Neuronal stem cell (in vitro differentiated cells): ENCODE measurements around the gene ZNF644.
"Not testable (repeated sequence)": the region's sequence is repeated elsewhere in the genome, so short reads cannot be mapped to it uniquely, and the experiment has no call there.

Experiments used
- DNase-seq: peaks from one replicate; pipeline ENCODE4 v3.0.0-alpha.2; 2013; ENCODE audit warnings: low spot score
- H2AFZ ChIP-seq: one replicate; pipeline ENCODE4 v1.6.1; 2013; ENCODE audit warnings: mild to moderate bottlenecking, low read length, inconsistent platforms
- H2AK5ac ChIP-seq: 2 replicates; pipeline ENCODE4 v1.6.1; 2013; ENCODE audit warnings: low read depth, mild to moderate bottlenecking, inconsistent platforms, low read length, moderate library complexity, mixed read lengths
- H2BK120ac ChIP-seq: 2 replicates; pipeline ENCODE4 v1.6.1; 2013; ENCODE audit warnings: low read depth, mild to moderate bottlenecking, inconsistent platforms, low read length, moderate library complexity, mixed read lengths
- H2BK12ac ChIP-seq: one replicate; pipeline ENCODE4 v1.6.1; 2013; ENCODE audit warnings: low read length, inconsistent platforms
- H2BK15ac ChIP-seq: 2 replicates; pipeline ENCODE4 v1.6.1; 2013; ENCODE audit warnings: mild to moderate bottlenecking, low read length, inconsistent platforms, mixed read lengths
- H2BK5ac ChIP-seq: one replicate; pipeline ENCODE4 v1.6.1; 2013; ENCODE audit warnings: inconsistent platforms, mild to moderate bottlenecking, low read length, moderate library complexity
- H3K14ac ChIP-seq: one replicate; pipeline ENCODE4 v1.6.1; 2013; ENCODE audit warnings: low read length, inconsistent platforms
- H3K18ac ChIP-seq: 2 replicates; pipeline ENCODE4 v1.6.1; 2013; ENCODE audit warnings: low read length, inconsistent platforms
- H3K23ac ChIP-seq: 2 replicates; pipeline ENCODE4 v1.6.1; 2013; ENCODE audit warnings: low read depth, mild to moderate bottlenecking, mixed read lengths, low read length, inconsistent platforms; ENCODE audit not compliant: poor library complexity
- H3K27ac ChIP-seq: replicated peaks from 3 replicates; pipeline ENCODE4 v1.5.1; 2013; ENCODE audit warnings: low read length, inconsistent platforms
- H3K27me3 ChIP-seq, 3 experiments: 2 replicates each; pipeline ENCODE4 v1.6.1; 2013; ENCODE audit warnings: low read length in 3 of 3, mild to moderate bottlenecking in 2 of 3, inconsistent platforms in 1 of 3, low read depth in 1 of 3, mixed read lengths in 1 of 3, moderate library complexity in 1 of 3; ENCODE audit not compliant: control insufficient read depth in 3 of 3, insufficient read depth in 3 of 3
- H3K36me3 ChIP-seq, 2 donors: replicated peaks in 1 of 2; 2 replicates each; pipeline ENCODE4 v1.6.1; 2013; ENCODE audit warnings: low read length in 2 of 2; ENCODE audit not compliant: control insufficient read depth in 2 of 2, insufficient read depth in 2 of 2
- H3K4ac ChIP-seq: 2 replicates; pipeline ENCODE4 v1.6.1; 2013; ENCODE audit warnings: inconsistent platforms, mild to moderate bottlenecking, low read length, moderate library complexity
- H3K4me1 ChIP-seq, 2 donors: 1 replicate in 1 of 2; 2 replicates in 1 of 2; pipeline ENCODE4 v1.6.1; 2013; ENCODE audit warnings: low read length in 2 of 2, low read depth in 1 of 2; ENCODE audit not compliant: control insufficient read depth in 2 of 2, insufficient read depth in 1 of 2
- H3K4me2 ChIP-seq: one replicate; pipeline ENCODE4 v1.6.1; 2013; ENCODE audit warnings: mild to moderate bottlenecking, low read length, inconsistent platforms; ENCODE audit not compliant: insufficient read depth, poor library complexity, severe bottlenecking
- H3K4me3 ChIP-seq, 2 donors: 2 replicates each; pipeline ENCODE4 v1.5.1; 2013; ENCODE audit warnings: low read length in 2 of 2, mild to moderate bottlenecking in 2 of 2, inconsistent platforms in 1 of 2, moderate library complexity in 1 of 2
- H3K79me1 ChIP-seq: one replicate; pipeline ENCODE4 v1.6.1; 2013; ENCODE audit warnings: low read depth, mild to moderate bottlenecking, inconsistent platforms, low read length, moderate library complexity
- H3K9ac ChIP-seq: one replicate; pipeline ENCODE4 v1.6.1; 2013; ENCODE audit warnings: mild to moderate bottlenecking, low read depth, low read length, inconsistent platforms; ENCODE audit not compliant: poor library complexity
- H3K9me3 ChIP-seq, 2 donors: replicated peaks in 1 of 2; 2 replicates each; pipeline versions ENCODE3 to v1.6.1; 2013; ENCODE audit warnings: low read length in 2 of 2, mild to moderate bottlenecking in 2 of 2, inconsistent platforms in 1 of 2, low read depth in 1 of 2, mixed read lengths in 1 of 2, moderate library complexity in 1 of 2; ENCODE audit not compliant: control insufficient read depth in 2 of 2, insufficient read depth in 1 of 2
- H4K8ac ChIP-seq: one replicate; pipeline ENCODE4 v1.6.1; 2013; ENCODE audit warnings: low read depth, mild to moderate bottlenecking, inconsistent platforms, low read length, moderate library complexity
- H4K91ac ChIP-seq: one replicate; pipeline ENCODE4 v1.6.1; 2013; ENCODE audit warnings: low read length, low read depth, mild to moderate bottlenecking, inconsistent platforms; ENCODE audit not compliant: poor library complexity
- WGBS, 2 donors: extraction: QIAGEN DNeasy Blood & Tissue Kit; methylation state at CpG; one replicate each; pipeline ENCODE4 v1.1.7; 2013; ENCODE audit warnings: missing lambda C conversion rate in 2 of 2, mixed read lengths in 1 of 2; ENCODE audit not compliant: insufficient read length in 2 of 2, insufficient replicate concordance in 1 of 2; ENCODE audit errors: extremely low coverage in 2 of 2; 5-methylcytosine and 5-hydroxymethylcytosine counted together

Gene ZNF644

GRCh38 chr1:90928231-90928630 lies 93.6 kb downstream of the ZNF644 start:
- H4K91ac ChIP-seq, H3K9me3 ChIP-seq, H3K18ac ChIP-seq, H3K14ac ChIP-seq, H3K27me3 ChIP-seq, H2AK5ac ChIP-seq, H2BK5ac ChIP-seq, H4K8ac ChIP-seq, H2BK15ac ChIP-seq, H3K4me3 ChIP-seq, H3K4me2 ChIP-seq, DNase-seq, H3K27ac ChIP-seq, H3K4ac ChIP-seq, H2BK12ac ChIP-seq, H3K9ac ChIP-seq, H2BK120ac ChIP-seq, H3K79me1 ChIP-seq, H3K23ac ChIP-seq, H2AFZ ChIP-seq: not testable (repeated sequence)
- H3K36me3 ChIP-seq = peaks cover 0 to 22% of the 10 kb centered on the region in 2 donors
- peaks cover 2 to 11% of the 10 kb centered on the region in 2 donors for H3K4me1 ChIP-seq
- WGBS, 2 donors = no CpG with 5 or more reads among the region's 8 CpGs

GRCh38 chr1:90927674-90928073 lies 94.2 kb downstream of the ZNF644 start:
- H3K36me3 ChIP-seq = peaks cover 0 to 16% of the 10 kb centered on the region in 2 donors
- not testable (repeated sequence) for H3K4ac ChIP-seq, H3K27me3 ChIP-seq, H2BK120ac ChIP-seq, H2BK5ac ChIP-seq, H3K27ac ChIP-seq, H3K23ac ChIP-seq, H3K79me1 ChIP-seq, H2AK5ac ChIP-seq, H2AFZ ChIP-seq, DNase-seq, H3K4me3 ChIP-seq, H3K9ac ChIP-seq, H3K9me3 ChIP-seq, H2BK12ac ChIP-seq, H3K4me2 ChIP-seq, H4K91ac ChIP-seq, H3K14ac ChIP-seq, H2BK15ac ChIP-seq, H3K18ac ChIP-seq, H4K8ac ChIP-seq
- WGBS, 2 donors = no CpG with 5 or more reads among the region's 5 CpGs
- peaks cover 2 to 11% of the 10 kb centered on the region in 2 donors for H3K4me1 ChIP-seq

- Histone ChIP-seq H2BK5ac (no peak overlapping the region), H3K4ac (no peak overlapping the region), H2AK5ac (no peak overlapping the region), H3K14ac (no peak overlapping the region), H2BK12ac (no peak overlapping the region), H2AFZ (no peak overlapping the region), H3K18ac (no peak overlapping the region), H3K4me3 (no peak overlapping the region), H3K9me3 (peaks cover 0 to 3% of the 10 kb centered on the region in 2 donors), H3K9ac (no peak overlapping the region), H3K4me1 (peaks cover 2 to 11% of the 10 kb centered on the region in 2 donors), H4K91ac (no peak overlapping the region), H3K79me1 (no peaks in the 10 kb centered on the region), H2BK15ac (no peak overlapping the region), H3K23ac (no peak overlapping the region), H3K27ac (no peak overlapping the region), H3K36me3 (peaks cover 2 to 14% of the 10 kb centered on the region in 2 donors), H3K27me3 (no peaks in the 10 kb centered on the region), H2BK120ac (no peak overlapping the region), H4K8ac (no peak overlapping the region), H3K4me2 (no peak overlapping the region)
- WGBS, 2 donors = no CpG with 5 or more reads among the region's 3 CpGs
- no peak for DNase-seq
Measured at GRCh38 chr1:90926971-90927370, 94.9 kb downstream of the ZNF644 start.

GRCh38 chr1:90925928-90926869 lies 95.6 kb downstream of the ZNF644 start:
- H3K23ac ChIP-seq = no peak overlapping the region
- no peaks in the 10 kb centered on the region for H3K27me3 ChIP-seq
- peaks cover 0 to 3% of the 10 kb centered on the region in 2 donors for H3K9me3 ChIP-seq
- H3K4me1 ChIP-seq = peaks cover 2 to 11% of the 10 kb centered on the region in 2 donors
- H4K91ac ChIP-seq = no peak overlapping the region
- no peak overlapping the region for H2BK120ac ChIP-seq
- H2BK12ac ChIP-seq = no peak overlapping the region
- no peaks in the 10 kb centered on the region for H3K79me1 ChIP-seq
- WGBS, 2 donors = no CpG with 5 or more reads among the region's 1 CpG
- H2BK15ac ChIP-seq = no peak overlapping the region
- no peak overlapping the region for H2BK5ac ChIP-seq
- no peak overlapping the region for H3K14ac ChIP-seq
- no peak overlapping the region for H2AK5ac ChIP-seq
- H3K4ac ChIP-seq = no peak overlapping the region
- H4K8ac ChIP-seq = no peak overlapping the region
- no peak overlapping the region for H3K4me3 ChIP-seq
- H3K27ac ChIP-seq = peak overlapping the region; percentile 41
- H3K18ac ChIP-seq = no peak overlapping the region
- no peak overlapping the region for H3K4me2 ChIP-seq
- no peak overlapping the region for H3K9ac ChIP-seq
- H3K36me3 ChIP-seq = peaks cover 2 to 14% of the 10 kb centered on the region in 2 donors
- DNase-seq = no peak
- no peak overlapping the region for H2AFZ ChIP-seq
